ENCODE data around the gene KLHL17.

Gene KLHL17

DNA sequence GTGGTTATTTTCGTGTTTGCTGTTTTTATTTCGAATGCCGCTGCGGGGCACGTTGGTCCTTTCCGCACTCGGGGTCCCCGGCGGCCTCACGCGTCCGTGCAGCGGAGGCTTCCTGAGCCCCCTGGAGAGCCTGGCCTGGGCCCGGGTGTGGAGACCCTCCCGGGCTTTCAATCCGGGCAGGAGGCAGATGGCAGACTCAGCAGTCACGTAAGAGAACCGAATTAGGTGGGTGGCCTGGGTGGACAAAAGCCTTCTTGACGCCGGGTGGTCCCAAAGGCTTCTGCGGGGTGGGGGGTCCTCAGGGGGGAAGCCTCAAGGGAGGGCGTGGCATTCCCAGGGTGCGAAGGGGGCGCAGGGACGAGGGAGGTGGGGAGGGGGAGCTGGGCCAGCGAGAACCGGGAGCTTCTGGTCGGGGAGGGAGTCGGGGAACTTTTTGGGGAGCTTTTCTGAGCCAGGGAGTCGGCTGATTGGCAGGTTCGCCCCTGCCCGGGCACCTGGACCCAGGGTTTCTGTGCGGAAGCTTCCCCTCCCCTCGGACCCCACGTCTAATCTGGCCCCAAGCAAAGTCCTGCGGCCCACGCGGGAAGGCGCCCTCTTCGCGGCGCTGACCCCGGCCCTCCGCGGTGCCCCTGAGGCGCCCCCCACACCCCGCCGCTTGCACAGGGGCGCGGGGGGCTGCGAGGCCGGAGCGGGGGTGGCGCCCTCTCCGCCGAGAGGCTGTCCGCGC lies 40.8 kb downstream of the KLHL17 start:
- Histone ChIP-seq H2BK12ac (ENCODE audit: low read length) (peak overlapping the region; percentile 97), H2AK5ac (ENCODE audit: low read depth, low read length) (peak overlapping the region; percentile 100), H4K8ac (ENCODE audit: low read depth, low read length) (peak overlapping the region; percentile 65), H3K23ac (ENCODE audit: low read depth, low read length, poor library complexity) (peak overlapping the region; percentile 99), H3K36me3 (replicated peaks in 1 of 2; ENCODE audit: control insufficient read depth in 2 of 2, insufficient read depth in 2 of 2, low read length in 2 of 2) (peaks cover 0 to 8% of the 10 kb centered on the region in 2 donors), H3K27ac (replicated peaks; ENCODE audit: low read length) (peak overlapping the region; percentile 99), H2BK15ac (ENCODE audit: low read length) (peak overlapping the region; percentile 99), H3K4me1 (ENCODE audit: control insufficient read depth in 2 of 2, insufficient read depth in 1 of 2, low read depth in 1 of 2, low read length in 2 of 2) (peaks cover 42 to 46% of the 10 kb centered on the region in 2 donors), H3K4me3 (ENCODE audit: low read length in 2 of 2) (peak overlapping the region; percentile 88), H3K18ac (ENCODE audit: low read length) (peak overlapping the region; percentile 100), H2BK120ac (ENCODE audit: low read depth, low read length) (peak overlapping the region; percentile 98), H2BK5ac (ENCODE audit: low read length) (peak overlapping the region; percentile 99), H3K27me3 (ENCODE audit: control insufficient read depth in 3 of 3, insufficient read depth in 3 of 3, low read depth in 1 of 3, low read length in 3 of 3) (peaks cover 0 to 12% (median 0%) of the 10 kb centered on the region in 3 experiments), H3K9me3 (replicated peaks in 1 of 2; ENCODE audit: control insufficient read depth in 2 of 2, insufficient read depth in 1 of 2, low read depth in 1 of 2, low read length in 2 of 2) (peaks cover 0 to 1% of the 10 kb centered on the region in 2 donors), H3K79me1 (ENCODE audit: low read depth, low read length) (peaks cover 30% of the 10 kb centered on the region), H3K4ac (ENCODE audit: low read length) (peak overlapping the region; percentile 66), H4K91ac (ENCODE audit: low read depth, low read length, poor library complexity) (peak overlapping the region; percentile 100), H3K4me2 (ENCODE audit: insufficient read depth, low read length, poor library complexity, severe bottlenecking) (peak overlapping the region; percentile 75), H3K14ac (ENCODE audit: low read length) (peak overlapping the region; percentile 97), H3K9ac (ENCODE audit: low read depth, low read length, poor library complexity) (peak overlapping the region; percentile 81), H2AFZ (ENCODE audit: low read length) (peak overlapping the region; percentile 96)
- no peak for DNase-seq (ENCODE audit: low spot score)
- no CpG with 5 or more reads among the region's 58 CpGs for WGBS, 2 donors (ENCODE audit: extremely low coverage in 2 of 2, insufficient read length in 2 of 2, insufficient replicate concordance in 1 of 2)

DNA sequence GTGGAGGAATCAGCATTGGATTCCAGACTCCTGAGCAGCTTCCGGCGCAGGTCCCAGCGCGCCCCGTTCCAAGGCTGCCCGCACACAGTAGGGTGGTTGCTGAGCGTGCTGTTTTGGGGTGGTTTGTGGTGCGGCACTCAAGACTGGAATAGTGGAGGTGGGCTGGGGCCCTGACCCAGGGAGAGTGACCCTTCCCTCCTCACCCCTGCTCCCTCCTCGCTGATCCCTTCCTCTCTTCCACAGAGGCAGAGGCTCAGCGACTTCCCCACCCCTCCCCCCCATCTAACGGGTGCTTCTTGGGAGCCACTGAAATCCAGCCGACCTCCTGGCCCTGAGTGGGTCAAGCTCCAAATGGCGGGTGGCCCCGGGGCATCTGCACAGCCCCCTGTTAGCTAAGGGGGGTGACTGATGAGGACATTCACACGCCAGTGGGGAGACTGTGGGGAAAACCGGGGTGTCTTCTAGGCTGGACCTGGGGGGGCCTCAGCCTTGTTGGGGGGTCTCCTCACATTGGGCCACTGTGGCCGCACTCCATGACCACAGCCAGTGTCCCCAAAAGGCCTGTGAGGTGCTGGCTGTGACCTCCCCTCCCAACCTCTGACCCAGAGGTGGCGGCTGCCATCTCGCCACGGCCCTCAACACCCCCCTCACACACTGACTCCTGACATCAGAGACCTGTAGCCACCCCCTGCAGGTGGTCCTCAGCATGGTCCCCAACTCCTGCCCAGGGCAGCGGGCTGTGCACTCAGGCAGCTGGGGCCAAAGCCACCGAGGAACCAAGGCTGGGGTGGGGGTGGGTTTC lies 43.4 kb downstream of the KLHL17 start:
- H3K4ac ChIP-seq (ENCODE audit: low read length) = no peak overlapping the region
- peaks cover 18% of the 10 kb centered on the region for H3K79me1 ChIP-seq (ENCODE audit: low read depth, low read length)
- H2BK120ac ChIP-seq (ENCODE audit: low read depth, low read length) = no peak overlapping the region
- H3K4me1 ChIP-seq (ENCODE audit: control insufficient read depth in 2 of 2, insufficient read depth in 1 of 2, low read depth in 1 of 2, low read length in 2 of 2) = peaks cover 30 to 40% of the 10 kb centered on the region in 2 donors
- peaks cover 0 to 1% of the 10 kb centered on the region in 2 donors for H3K9me3 ChIP-seq (replicated peaks in 1 of 2; ENCODE audit: control insufficient read depth in 2 of 2, insufficient read depth in 1 of 2, low read depth in 1 of 2, low read length in 2 of 2)
- peak overlapping the region; percentile 68 for H3K9ac ChIP-seq (ENCODE audit: low read depth, low read length, poor library complexity)
- peak overlapping the region; percentile 87 for H3K18ac ChIP-seq (ENCODE audit: low read length)
- peaks cover 0 to 4% of the 10 kb centered on the region in 2 donors for H3K36me3 ChIP-seq (replicated peaks in 1 of 2; ENCODE audit: control insufficient read depth in 2 of 2, insufficient read depth in 2 of 2, low read length in 2 of 2)
- H3K27me3 ChIP-seq (ENCODE audit: control insufficient read depth in 3 of 3, insufficient read depth in 3 of 3, low read depth in 1 of 3, low read length in 3 of 3) = peaks cover 0 to 3% (median 0%) of the 10 kb centered on the region in 3 experiments
- no peak overlapping the region for H2AFZ ChIP-seq (ENCODE audit: low read length)
- DNase-seq (ENCODE audit: low spot score) = no peak
- no CpG with 5 or more reads among the region's 22 CpGs for WGBS, 2 donors (ENCODE audit: extremely low coverage in 2 of 2, insufficient read length in 2 of 2, insufficient replicate concordance in 1 of 2)
- peak overlapping the region; percentile 89 for H2BK15ac ChIP-seq (ENCODE audit: low read length)
- no peak overlapping the region for H3K4me3 ChIP-seq (ENCODE audit: low read length in 2 of 2)
- H3K27ac ChIP-seq (replicated peaks; ENCODE audit: low read length) = no peak overlapping the region
- peak overlapping the region; percentile 61 for H3K14ac ChIP-seq (ENCODE audit: low read length)
- H2AK5ac ChIP-seq (ENCODE audit: low read depth, low read length) = peak overlapping the region; percentile 94
- no peak overlapping the region for H3K4me2 ChIP-seq (ENCODE audit: insufficient read depth, low read length, poor library complexity, severe bottlenecking)
- H2BK12ac ChIP-seq (ENCODE audit: low read length) = peak overlapping the region; percentile 76
- H4K91ac ChIP-seq (ENCODE audit: low read depth, low read length, poor library complexity) = no peak overlapping the region
- H4K8ac ChIP-seq (ENCODE audit: low read depth, low read length) = peak overlapping the region; percentile 70
- H3K23ac ChIP-seq (ENCODE audit: low read depth, low read length, poor library complexity) = peak overlapping the region; percentile 75
- peak overlapping the region; percentile 87 for H2BK5ac ChIP-seq (ENCODE audit: low read length)

DNA sequence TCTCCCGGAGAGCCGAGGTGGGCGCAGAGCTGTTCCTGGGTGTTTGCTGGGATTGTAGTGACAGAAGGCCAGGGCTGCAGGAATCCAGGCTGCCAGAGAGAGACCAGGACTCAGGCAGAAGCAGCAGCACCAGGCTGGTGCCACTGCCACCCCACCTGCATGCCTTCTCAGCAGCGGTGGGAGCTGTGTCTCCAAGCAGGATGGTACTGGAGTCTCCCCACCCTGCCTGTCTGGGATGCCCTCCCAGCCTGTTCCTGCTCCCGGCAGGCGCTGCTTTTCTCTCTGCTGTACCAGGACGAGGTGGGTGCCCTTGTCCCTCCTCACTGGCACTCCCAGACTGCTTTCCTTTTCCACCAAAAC lies 44.0 kb downstream of the KLHL17 start:
- no peak overlapping the region for H2AFZ ChIP-seq (ENCODE audit: low read length)
- WGBS, 2 donors (ENCODE audit: extremely low coverage in 2 of 2, insufficient read length in 2 of 2, insufficient replicate concordance in 1 of 2) = no CpG with 5 or more reads among the region's 7 CpGs
- peak overlapping the region; percentile 76 for H2BK12ac ChIP-seq (ENCODE audit: low read length)

More for the DNA sequence above, 44.0 kb downstream of the KLHL17 start:
- Histone ChIP-seq H4K8ac (ENCODE audit: low read depth, low read length) (peak overlapping the region; percentile 70), H3K9ac (ENCODE audit: low read depth, low read length, poor library complexity) (peak overlapping the region; percentile 68), H2BK15ac (ENCODE audit: low read length) (peak overlapping the region; percentile 89), H2BK5ac (ENCODE audit: low read length) (peak overlapping the region; percentile 19), H3K18ac (ENCODE audit: low read length) (peak overlapping the region; percentile 84), H3K4me1 (ENCODE audit: control insufficient read depth in 2 of 2, insufficient read depth in 1 of 2, low read depth in 1 of 2, low read length in 2 of 2) (peaks cover 30 to 40% of the 10 kb centered on the region in 2 donors), H4K91ac (ENCODE audit: low read depth, low read length, poor library complexity) (no peak overlapping the region), H3K9me3 (replicated peaks in 1 of 2; ENCODE audit: control insufficient read depth in 2 of 2, insufficient read depth in 1 of 2, low read depth in 1 of 2, low read length in 2 of 2) (peaks cover 0 to 1% of the 10 kb centered on the region in 2 donors), H3K79me1 (ENCODE audit: low read depth, low read length) (peaks cover 13% of the 10 kb centered on the region), H3K4me2 (ENCODE audit: insufficient read depth, low read length, poor library complexity, severe bottlenecking) (no peak overlapping the region), H3K23ac (ENCODE audit: low read depth, low read length, poor library complexity) (peak overlapping the region; percentile 62), H3K4ac (ENCODE audit: low read length) (no peak overlapping the region), H3K27ac (replicated peaks; ENCODE audit: low read length) (no peak overlapping the region), H2BK120ac (ENCODE audit: low read depth, low read length) (no peak overlapping the region), H3K36me3 (replicated peaks in 1 of 2; ENCODE audit: control insufficient read depth in 2 of 2, insufficient read depth in 2 of 2, low read length in 2 of 2) (peaks cover 0 to 4% of the 10 kb centered on the region in 2 donors), H3K14ac (ENCODE audit: low read length) (peak overlapping the region; percentile 61), H3K27me3 (ENCODE audit: control insufficient read depth in 3 of 3, insufficient read depth in 3 of 3, low read depth in 1 of 3, low read length in 3 of 3) (peaks cover 0 to 3% (median 0%) of the 10 kb centered on the region in 3 experiments), H2AK5ac (ENCODE audit: low read depth, low read length) (peak overlapping the region; percentile 13), H3K4me3 (ENCODE audit: low read length in 2 of 2) (peak overlapping the region in 1 of 2 donors; percentile 38)
- no peak for DNase-seq (ENCODE audit: low spot score)
